Measurements from ENCODE around the gene BNIPL. TPM values are rescaled to one million over a fixed set of nuclear protein-coding genes. Genes with fewer than 3 reads are reported as not detected.

BNIPL gene
- total RNA-seq, 1 experiment from 2014 or later: not detected

DNA sequence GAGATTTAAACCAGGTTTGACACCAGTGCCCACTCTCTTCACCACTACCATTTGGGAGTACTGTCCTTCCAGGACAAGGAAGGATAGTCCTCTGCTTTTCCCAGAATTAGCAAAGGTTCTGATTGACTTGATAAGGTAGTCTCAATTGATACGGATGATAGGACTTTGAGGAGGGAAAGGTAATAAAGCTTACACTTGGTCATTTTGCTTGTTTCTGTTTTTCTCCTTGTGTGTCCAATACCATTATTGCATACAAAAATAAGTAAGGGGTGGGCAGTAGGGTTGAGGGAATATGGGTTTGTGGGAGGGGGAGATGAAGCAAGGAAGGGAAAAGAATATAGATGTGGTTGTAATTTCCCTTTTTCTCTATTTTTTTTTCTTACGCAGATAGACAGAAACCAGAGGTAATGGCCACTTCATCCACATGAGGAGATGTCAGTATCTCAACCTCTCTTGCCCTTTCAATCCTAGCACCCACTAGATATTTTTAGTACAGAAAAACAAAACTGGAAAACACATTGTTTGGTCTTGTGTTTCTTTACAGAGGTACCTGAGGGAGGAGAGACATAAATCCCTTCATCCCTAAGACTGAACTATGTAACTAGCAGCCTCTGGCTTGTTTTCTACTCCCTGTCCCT is 13.8 kb downstream of the BNIPL start:
- in situ Hi-C loops (cut with HindIII; ENCODE audit: low sequenced_read_pairs): no loop called here
- DNase-seq (ENCODE audit: low spot score): no peak

- in situ Hi-C loops (cut with HindIII; ENCODE audit: low sequenced_read_pairs): no loop called here
- DNase-seq (ENCODE audit: low spot score): no peak
Measured at GRCh38 chr1:151051356-151052009, 15.1 kb downstream of the BNIPL start.

GRCh38 chr1:151054971-151055547 is 18.7 kb downstream of the BNIPL start:
- DNase-seq (ENCODE audit: low spot score): no peak
- in situ Hi-C loops (cut with HindIII; ENCODE audit: low sequenced_read_pairs): no loop called here

- DNase-seq (ENCODE audit: low spot score): no peak
Measured at GRCh38 chr1:151055581-151055980, 19.2 kb downstream of the BNIPL start.

GRCh38 chr1:151056149-151056548 is 19.8 kb downstream of the BNIPL start:
- DNase-seq (ENCODE audit: low spot score): no peak

More at GRCh38 chr1:151055581-151055980, 19.2 kb downstream of the BNIPL start:
- in situ Hi-C loops (cut with HindIII; ENCODE audit: low sequenced_read_pairs): no loop called here

DNA sequence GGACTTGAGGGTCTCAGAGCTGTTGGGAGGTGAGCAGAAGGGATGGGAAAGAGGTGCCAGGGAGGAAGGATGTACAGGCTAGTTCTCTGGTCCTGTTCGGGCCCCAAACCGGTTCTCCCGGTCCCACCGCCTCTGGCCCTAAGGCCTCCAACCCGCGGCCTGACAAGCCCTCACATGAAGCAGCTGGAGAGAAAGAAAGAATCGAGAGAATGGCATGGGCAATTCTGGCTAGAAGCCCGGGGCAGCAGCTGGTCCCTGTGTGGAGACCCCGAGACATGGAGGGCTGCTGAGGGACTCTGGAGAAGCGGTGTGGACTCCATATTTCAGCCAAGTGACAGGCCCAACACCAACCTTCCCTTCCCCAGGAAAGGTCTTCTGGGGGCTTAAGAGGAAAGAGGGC is 22.3 kb downstream of the BNIPL start:
- in situ Hi-C loops (cut with HindIII; ENCODE audit: low sequenced_read_pairs): no loop called here
- DNase-seq (ENCODE audit: low spot score): no peak

More at GRCh38 chr1:151056149-151056548, 19.8 kb downstream of the BNIPL start:
- in situ Hi-C loops (cut with HindIII; ENCODE audit: low sequenced_read_pairs): no loop called here

DNA sequence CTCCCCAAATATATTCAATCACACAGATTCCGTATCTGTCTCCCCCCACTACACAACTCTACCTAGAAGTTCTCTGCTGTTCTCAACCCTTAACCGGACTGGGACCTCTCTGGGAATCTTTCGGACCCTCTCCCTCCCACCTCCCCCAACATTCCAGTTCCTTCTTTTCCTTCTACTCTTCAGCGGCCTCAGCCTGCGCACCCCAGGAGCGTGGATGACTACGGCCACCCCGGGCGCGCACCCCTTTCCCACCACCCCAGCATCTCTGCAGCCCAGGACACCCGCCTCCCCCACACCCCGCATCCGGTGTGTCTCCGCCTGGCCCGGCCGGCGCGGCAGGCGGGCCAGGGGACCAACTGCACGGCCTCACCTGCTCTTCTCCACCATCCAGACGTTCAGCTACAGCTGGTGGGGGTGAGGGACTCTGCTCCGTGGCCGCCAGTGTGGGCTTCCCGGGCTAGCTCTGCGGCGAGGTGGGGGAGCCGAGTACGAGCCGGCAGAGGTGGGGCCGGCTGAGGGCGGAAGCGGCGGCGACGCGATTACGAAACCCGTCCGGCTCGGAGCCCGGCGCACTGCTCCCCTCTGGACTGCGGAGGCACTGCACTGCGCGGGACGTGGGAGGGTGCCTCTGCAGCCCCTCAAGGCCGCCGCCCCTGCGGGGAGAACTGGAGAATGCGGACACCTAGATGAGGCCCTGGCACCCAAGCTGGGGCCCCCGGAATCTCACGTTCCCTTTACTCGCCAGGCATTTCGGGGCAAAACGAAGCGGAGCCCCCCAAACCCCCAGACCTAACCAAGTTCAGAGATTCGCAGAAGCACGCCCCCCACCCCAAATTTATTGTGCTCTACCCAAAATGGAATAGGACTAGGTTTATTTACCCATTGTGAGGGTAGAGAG is 23.0 kb downstream of the BNIPL start, which contains the start of gene CDC42SE1:
Gene CDC42SE1, minus strand, starts transcription at position 514 of the 898 bp plus-strand sequence. CDS start 3,892 bp downstream, outside the sequence.
- in situ Hi-C loops (cut with HindIII; ENCODE audit: low sequenced_read_pairs): no loop called here
- DNase-seq (ENCODE audit: low spot score): peak; percentile 84

DNA sequence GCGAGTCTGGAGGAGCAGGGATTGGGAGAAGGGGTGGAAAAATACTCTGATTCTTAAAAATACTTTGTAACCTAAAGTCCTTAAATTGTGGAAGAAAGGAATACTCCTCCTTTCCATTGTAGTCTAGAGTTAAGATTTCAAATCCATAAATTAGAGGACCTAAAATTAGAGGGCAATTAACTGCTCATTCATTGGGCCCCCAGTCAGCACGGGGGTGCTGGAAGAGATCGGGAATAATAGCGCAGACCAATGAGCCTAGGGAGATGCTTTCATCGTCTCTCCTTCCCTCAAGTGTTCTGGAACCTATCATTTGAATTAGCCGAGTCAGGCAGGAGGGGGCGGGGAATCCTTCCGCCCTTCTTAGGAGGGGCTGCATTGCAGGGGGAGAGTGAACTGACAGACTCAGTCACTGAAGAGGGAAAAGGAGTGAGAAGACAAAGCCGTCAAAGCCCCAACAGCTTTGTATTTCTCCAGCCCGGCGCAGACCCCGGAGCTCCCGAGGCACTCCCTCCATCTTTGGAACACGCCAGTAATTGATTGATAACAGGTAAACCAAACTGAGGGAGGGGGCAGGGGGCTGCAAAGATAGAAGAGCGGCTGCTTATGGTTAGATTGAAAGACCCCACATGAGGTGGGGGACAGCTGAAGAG is 23.7 kb downstream of the BNIPL start, which contains the start of gene MLLT11:
Gene MLLT11, plus strand, starts transcription at position 391 of the 650 bp plus-strand sequence. CDS start 6,828 bp downstream, outside the sequence.
- DNase-seq (ENCODE audit: low spot score): peak; percentile 92
- in situ Hi-C loops (cut with HindIII; ENCODE audit: low sequenced_read_pairs): no loop called here

GRCh38 chr1:151060657-151061421 is 24.5 kb downstream of the BNIPL start:
- in situ Hi-C loops (cut with HindIII; ENCODE audit: low sequenced_read_pairs): no loop called here
- DNase-seq (ENCODE audit: low spot score): peak; percentile 71

DNA sequence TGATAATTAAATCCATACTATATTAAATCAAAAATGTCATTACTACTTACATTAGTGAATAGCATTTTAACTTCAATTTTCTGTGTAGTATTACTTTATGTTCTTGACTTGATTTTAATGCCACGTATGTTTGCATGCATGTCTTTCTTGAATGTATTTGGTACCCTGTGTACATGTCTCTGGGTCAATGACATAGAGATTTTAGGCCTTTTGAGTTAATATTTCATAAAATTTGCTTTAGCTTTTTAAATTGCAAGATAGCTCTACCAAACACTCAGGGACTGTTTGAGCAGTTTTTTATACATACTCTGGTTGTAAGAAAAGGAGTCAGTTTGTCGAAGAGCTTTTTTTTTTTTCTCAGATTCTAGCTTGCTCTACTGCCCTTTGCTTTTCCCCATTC is 25.3 kb downstream of the BNIPL start:
- in situ Hi-C loops (cut with HindIII; ENCODE audit: low sequenced_read_pairs): no loop called here

GRCh38 chr1:151062741-151063371 is 26.5 kb downstream of the BNIPL start:
- peak; percentile 38 for DNase-seq (ENCODE audit: low spot score)
- in situ Hi-C loops (cut with HindIII; ENCODE audit: low sequenced_read_pairs): no loop called here

More for the DNA sequence above, 25.3 kb downstream of the BNIPL start:
- peak; percentile 41 for DNase-seq (ENCODE audit: low spot score)

GRCh38 chr1:151065089-151065645 is 28.8 kb downstream of the BNIPL start:
- in situ Hi-C loops (cut with HindIII; ENCODE audit: low sequenced_read_pairs): no loop called here
- DNase-seq (ENCODE audit: low spot score): no peak

- no peak for DNase-seq (ENCODE audit: low spot score)
- in situ Hi-C loops (cut with HindIII; ENCODE audit: low sequenced_read_pairs): no loop called here
Measured at GRCh38 chr1:151067185-151067584, 30.8 kb downstream of the BNIPL start.

DNA sequence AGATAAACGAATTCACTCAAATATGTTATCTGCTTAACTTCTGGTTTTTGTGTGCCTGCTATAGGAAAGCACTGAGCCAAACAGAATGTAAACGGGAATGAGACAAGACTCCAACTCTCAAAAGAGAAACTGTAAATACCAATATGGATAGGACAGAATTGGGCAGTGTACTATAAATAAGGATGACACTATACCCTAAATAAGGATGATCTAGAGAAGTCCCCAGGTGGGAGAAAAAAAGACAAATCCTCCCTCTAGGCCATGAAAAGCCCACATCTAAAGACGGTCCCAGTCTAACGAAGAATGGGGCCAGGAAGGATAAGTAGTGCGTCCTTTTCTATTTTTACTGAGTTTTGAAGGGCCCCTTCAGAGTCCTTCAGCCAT is 32.7 kb downstream of the BNIPL start:
- in situ Hi-C loops (cut with HindIII; ENCODE audit: low sequenced_read_pairs): no loop called here

GRCh38 chr1:151070474-151071276 is 34.3 kb downstream of the BNIPL start, which contains the start of gene GABPB2:
TSS of gene GABPB2 (plus strand) at chr1:151070761. CDS start at chr1:151088190, 17,429 bp downstream.
- DNase-seq (ENCODE audit: low spot score): peak; percentile 95
- in situ Hi-C loops (cut with HindIII; ENCODE audit: low sequenced_read_pairs): no loop called here

More for the DNA sequence above, 32.7 kb downstream of the BNIPL start:
- no peak for DNase-seq (ENCODE audit: low spot score)

DNA sequence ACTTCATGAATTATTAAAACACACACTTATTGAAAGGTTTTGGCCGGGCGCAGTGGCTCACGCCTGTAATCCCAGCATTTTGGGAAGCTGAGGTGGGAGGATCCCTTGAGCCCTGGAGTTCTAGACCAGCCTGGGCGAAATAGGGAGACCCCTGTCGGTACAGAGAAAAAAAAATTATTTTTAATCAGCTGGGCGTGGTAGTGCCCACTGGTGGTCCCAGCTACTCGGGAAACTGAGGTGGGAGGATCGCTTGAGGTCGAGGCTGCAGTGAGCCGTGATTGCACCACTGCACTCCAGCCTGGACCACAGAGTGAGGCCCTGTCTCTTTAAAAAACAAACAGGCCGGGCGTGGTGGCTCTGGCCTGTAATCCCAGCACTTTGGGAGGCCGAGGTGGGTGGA is 35.8 kb downstream of the BNIPL start:
- DNase-seq (ENCODE audit: low spot score): no peak
- in situ Hi-C loops (cut with HindIII; ENCODE audit: low sequenced_read_pairs): no loop called here

Measured in G401 (cell line).